Type B pancreatic cell (in vitro differentiated cells): ENCODE measurements around the gene RNF115. TPM values are rescaled to one million over a fixed set of nuclear protein-coding genes. Genes with fewer than 3 reads are reported as not detected.

Experiments used
- DNase-seq: peaks from one replicate; pipeline ENCODE4 v3.0.0; 2021; ENCODE audit warnings: mixed read lengths; ENCODE audit not compliant: unreplicated experiment; ENCODE audit errors: extremely low spot score
- H3K27ac Mint-ChIP-seq: 2 replicates; pipeline ENCODE4 v1.8.0; 2021; ENCODE audit warnings: mild to moderate bottlenecking, mixed read lengths
- H3K27me3 Mint-ChIP-seq: 2 replicates; pipeline ENCODE4 v1.8.0; 2021; ENCODE audit warnings: mixed read lengths
- H3K36me3 Mint-ChIP-seq: 2 replicates; pipeline ENCODE4 v1.8.0; 2021; ENCODE audit warnings: mixed read lengths
- H3K4me1 Mint-ChIP-seq: one replicate; pipeline ENCODE4 v1.8.0; 2021; ENCODE audit warnings: mixed read lengths; ENCODE audit not compliant: unreplicated experiment
- H3K4me3 Mint-ChIP-seq: 2 replicates; pipeline ENCODE4 v1.8.0; 2021; ENCODE audit warnings: mild to moderate bottlenecking, mixed read lengths
- H3K9me3 Mint-ChIP-seq: 2 replicates; pipeline ENCODE4 v1.8.0; 2021; ENCODE audit warnings: mixed read lengths
- CTCF ChIP-seq: fragments of 200-600 bp; sonication (generic); conservative IDR thresholded peaks from 2 replicates; pipeline ENCODE4 v1.5.0; 2021; ENCODE audit warnings: antibody characterized with exemption, mild to moderate bottlenecking
- total RNA-seq: library from RNA; stranded (reverse); gene quantifications from 2 replicates; pipeline ENCODE4 v1.2.1, GENCODE V29; 2021; ENCODE audit warnings: low replicate concordance

Gene RNF115
- total RNA-seq, 1 donor from 2014 or later = 10.6 TPM

DNA sequence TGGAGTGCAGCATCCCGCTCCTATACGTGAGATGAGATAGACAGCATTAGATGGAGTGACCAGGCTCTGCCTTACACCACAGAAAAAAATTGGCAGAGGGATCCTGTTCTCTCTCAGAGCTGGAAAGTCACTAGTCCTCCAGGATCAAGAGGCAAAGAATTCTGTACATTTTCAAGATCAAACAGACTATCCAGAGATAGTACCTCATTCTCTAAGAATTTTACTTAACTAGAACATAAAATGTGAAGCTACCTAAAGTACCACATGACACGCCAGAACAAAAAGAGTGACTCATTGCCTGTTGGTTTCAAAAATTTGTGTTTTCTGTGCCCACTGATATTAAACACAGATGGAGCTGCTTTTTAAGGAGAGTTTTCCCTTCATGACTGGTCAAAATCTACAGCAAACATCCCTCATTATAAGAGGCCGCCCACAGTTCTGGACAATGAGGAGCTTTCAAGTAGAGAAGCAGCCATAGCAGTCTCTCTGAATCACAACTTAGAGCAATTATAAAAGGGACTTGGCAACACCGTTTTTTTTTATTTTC, 72.3 kb downstream of the RNF115 start:
- no peaks in the 10 kb centered on the region for H3K27me3 Mint-ChIP-seq
- peaks cover 3% of the 10 kb centered on the region for H3K4me1 Mint-ChIP-seq
- no peak for DNase-seq
- TF ChIP-seq CTCF = no peak
- peaks cover 23% of the 10 kb centered on the region for H3K36me3 Mint-ChIP-seq
- H3K27ac Mint-ChIP-seq = peak overlapping the region; percentile 17
- H3K9me3 Mint-ChIP-seq = no peaks in the 10 kb centered on the region
- no peak overlapping the region for H3K4me3 Mint-ChIP-seq

DNA sequence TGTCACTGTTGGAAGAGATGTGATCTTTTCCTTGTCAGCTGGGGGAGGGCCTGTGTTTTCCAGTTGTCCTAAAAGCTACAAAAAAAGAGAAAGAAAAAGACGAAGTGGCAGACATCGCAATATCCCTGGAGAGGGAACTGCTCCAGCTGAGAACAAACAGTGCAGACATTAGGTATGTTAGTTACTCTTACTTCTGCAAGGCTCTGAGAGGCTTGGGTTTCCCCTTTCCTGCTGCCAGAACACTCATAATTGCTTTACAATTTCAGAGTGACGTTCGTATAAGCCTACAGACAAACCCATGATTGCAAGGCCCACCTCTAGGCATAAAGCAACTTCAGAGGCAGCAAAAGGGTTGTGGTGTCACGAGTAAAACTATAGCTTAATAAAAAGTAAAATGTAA, 73.5 kb downstream of the RNF115 start:
- no peak for TF ChIP-seq CTCF
- H3K4me1 Mint-ChIP-seq = peaks cover 3% of the 10 kb centered on the region
- H3K27me3 Mint-ChIP-seq = no peaks in the 10 kb centered on the region
- H3K27ac Mint-ChIP-seq = no peak overlapping the region
- H3K9me3 Mint-ChIP-seq = no peaks in the 10 kb centered on the region
- peaks cover 23% of the 10 kb centered on the region for H3K36me3 Mint-ChIP-seq
- DNase-seq = no peak
- no peak overlapping the region for H3K4me3 Mint-ChIP-seq

GRCh38 chr1:145747398-145748247, 76.3 kb downstream of the RNF115 start:
- peaks cover 29% of the 10 kb centered on the region for H3K36me3 Mint-ChIP-seq

GRCh38 chr1:145740269-145740668, 83.6 kb downstream of the RNF115 start:
- no peak for DNase-seq
- peaks cover 16% of the 10 kb centered on the region for H3K36me3 Mint-ChIP-seq

More at GRCh38 chr1:145747398-145748247, 76.3 kb downstream of the RNF115 start:
- DNase-seq = no peak
- H3K27ac Mint-ChIP-seq = no peak overlapping the region
- no peak overlapping the region for H3K4me3 Mint-ChIP-seq
- H3K4me1 Mint-ChIP-seq = peaks cover 3% of the 10 kb centered on the region
- no peaks in the 10 kb centered on the region for H3K27me3 Mint-ChIP-seq
- H3K9me3 Mint-ChIP-seq = no peaks in the 10 kb centered on the region
- TF ChIP-seq CTCF = no peak

DNA sequence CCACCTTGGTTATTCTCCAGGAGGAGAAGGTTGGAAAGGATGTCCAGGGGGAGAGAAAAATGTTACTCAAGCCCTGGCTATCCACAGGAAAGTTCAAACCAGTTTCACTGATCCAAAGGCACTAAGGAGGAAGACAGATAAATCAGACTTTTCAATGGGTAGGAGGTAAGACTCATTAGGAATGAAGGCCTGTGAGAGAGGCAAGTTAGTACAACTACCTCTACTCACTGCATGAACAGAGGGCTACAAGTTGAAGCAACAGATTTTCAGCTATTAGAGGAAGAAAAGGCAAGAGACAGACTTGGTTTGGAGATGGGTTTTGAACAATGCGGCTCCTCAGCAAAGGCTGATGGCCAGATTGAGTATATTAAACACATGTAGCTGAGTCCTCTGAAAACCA, 87.7 kb downstream of the RNF115 start:
- no peak overlapping the region for H3K4me3 Mint-ChIP-seq
- H3K4me1 Mint-ChIP-seq = peaks cover 5% of the 10 kb centered on the region
- no peaks in the 10 kb centered on the region for H3K27me3 Mint-ChIP-seq
- H3K9me3 Mint-ChIP-seq = no peaks in the 10 kb centered on the region
- TF ChIP-seq CTCF = no peak
- DNase-seq = no peak
- no peak overlapping the region for H3K27ac Mint-ChIP-seq
- peaks cover 7% of the 10 kb centered on the region for H3K36me3 Mint-ChIP-seq

More at GRCh38 chr1:145740269-145740668, 83.6 kb downstream of the RNF115 start:
- H3K9me3 Mint-ChIP-seq = no peaks in the 10 kb centered on the region
- TF ChIP-seq CTCF = no peak
- H3K27ac Mint-ChIP-seq = no peak overlapping the region
- no peaks in the 10 kb centered on the region for H3K4me1 Mint-ChIP-seq
- no peaks in the 10 kb centered on the region for H3K27me3 Mint-ChIP-seq
- no peak overlapping the region for H3K4me3 Mint-ChIP-seq
